ENCODE results near the gene CHMP2B. TPM values are rescaled to one million over a fixed set of nuclear protein-coding genes. Genes with fewer than 3 reads are reported as not detected.

The CHMP2B gene
- 54.0 TPM for total RNA-seq

- DNase-seq (ENCODE audit: low spot score): peak; percentile 96
These were observed at the start of gene CHMP2B for GRCh38 chr3:87227104-87227834. Gene CHMP2B, plus strand, starts transcription at chr3:87227309. Its CDS starts 214 bp downstream, at chr3:87227523.

- DNase-seq (ENCODE audit: low spot score): no peak
These were observed 47.5 kb upstream of the CHMP2B start for GRCh38 chr3:87179642-87180041.

GRCh38 chr3:87181551-87181950 lies 45.6 kb upstream of the CHMP2B start:
- no peak for DNase-seq (ENCODE audit: low spot score)

- no peak for DNase-seq (ENCODE audit: low spot score)
These were observed 45.1 kb upstream of the CHMP2B start for GRCh38 chr3:87182023-87182422.

- no peak for DNase-seq (ENCODE audit: low spot score)
These were observed 40.4 kb upstream of the CHMP2B start for GRCh38 chr3:87186608-87187159.

GRCh38 chr3:87191175-87191574 lies 35.9 kb upstream of the CHMP2B start:
- no peak for DNase-seq (ENCODE audit: low spot score)

GRCh38 chr3:87191641-87192040 lies 35.5 kb upstream of the CHMP2B start:
- no peak for DNase-seq (ENCODE audit: low spot score)

- DNase-seq (ENCODE audit: low spot score): no peak
These were observed 30.2 kb upstream of the CHMP2B start for GRCh38 chr3:87196879-87197278.

GRCh38 chr3:87197531-87197930 lies 29.6 kb upstream of the CHMP2B start:
- DNase-seq (ENCODE audit: low spot score): peak; percentile 30

GRCh38 chr3:87198774-87199173 lies 28.3 kb upstream of the CHMP2B start:
- DNase-seq (ENCODE audit: low spot score): no peak

- no peak for DNase-seq (ENCODE audit: low spot score)
These were observed 27.5 kb upstream of the CHMP2B start for GRCh38 chr3:87199628-87200027.

GRCh38 chr3:87200060-87200647 lies 27.0 kb upstream of the CHMP2B start:
- no peak for DNase-seq (ENCODE audit: low spot score)

GRCh38 chr3:87201727-87202126 lies 25.4 kb upstream of the CHMP2B start:
- DNase-seq (ENCODE audit: low spot score): no peak

- no peak for DNase-seq (ENCODE audit: low spot score)
These were observed 23.3 kb upstream of the CHMP2B start for GRCh38 chr3:87203809-87204208.

GRCh38 chr3:87206070-87206469 lies 21.0 kb upstream of the CHMP2B start:
- no peak for DNase-seq (ENCODE audit: low spot score)

GRCh38 chr3:87206635-87207034 lies 20.5 kb upstream of the CHMP2B start:
- DNase-seq (ENCODE audit: low spot score): no peak

- DNase-seq (ENCODE audit: low spot score): no peak
These were observed 19.6 kb upstream of the CHMP2B start for GRCh38 chr3:87207460-87207859.

- no peak for DNase-seq (ENCODE audit: low spot score)
These were observed 18.0 kb upstream of the CHMP2B start for GRCh38 chr3:87209111-87209510.

- no peak for DNase-seq (ENCODE audit: low spot score)
These were observed 8.5 kb upstream of the CHMP2B start for GRCh38 chr3:87218560-87218959.

- DNase-seq (ENCODE audit: low spot score): no peak
These were observed 7.5 kb upstream of the CHMP2B start for GRCh38 chr3:87219611-87220010.

- no peak for DNase-seq (ENCODE audit: low spot score)
These were observed 1.4 kb upstream of the CHMP2B start for GRCh38 chr3:87225659-87226058.

GRCh38 chr3:87227835-87228144 lies 681 bp downstream of the CHMP2B start:
- DNase-seq (ENCODE audit: low spot score): no peak

GRCh38 chr3:87228316-87228715 lies 1.2 kb downstream of the CHMP2B start:
- no peak for DNase-seq (ENCODE audit: low spot score)

GRCh38 chr3:87229113-87229512 lies 2.0 kb downstream of the CHMP2B start:
- no peak for DNase-seq (ENCODE audit: low spot score)
